8988T (cell line): ENCODE measurements around the gene TPRN.
"Not testable (repeated sequence)": the region's sequence is repeated elsewhere in the genome, so short reads cannot be mapped to it uniquely, and the experiment has no call there.

Experiments
- DNase-seq: peaks from one replicate; pipeline ENCODE4 v3.0.0; 2011

The TPRN gene

DNA sequence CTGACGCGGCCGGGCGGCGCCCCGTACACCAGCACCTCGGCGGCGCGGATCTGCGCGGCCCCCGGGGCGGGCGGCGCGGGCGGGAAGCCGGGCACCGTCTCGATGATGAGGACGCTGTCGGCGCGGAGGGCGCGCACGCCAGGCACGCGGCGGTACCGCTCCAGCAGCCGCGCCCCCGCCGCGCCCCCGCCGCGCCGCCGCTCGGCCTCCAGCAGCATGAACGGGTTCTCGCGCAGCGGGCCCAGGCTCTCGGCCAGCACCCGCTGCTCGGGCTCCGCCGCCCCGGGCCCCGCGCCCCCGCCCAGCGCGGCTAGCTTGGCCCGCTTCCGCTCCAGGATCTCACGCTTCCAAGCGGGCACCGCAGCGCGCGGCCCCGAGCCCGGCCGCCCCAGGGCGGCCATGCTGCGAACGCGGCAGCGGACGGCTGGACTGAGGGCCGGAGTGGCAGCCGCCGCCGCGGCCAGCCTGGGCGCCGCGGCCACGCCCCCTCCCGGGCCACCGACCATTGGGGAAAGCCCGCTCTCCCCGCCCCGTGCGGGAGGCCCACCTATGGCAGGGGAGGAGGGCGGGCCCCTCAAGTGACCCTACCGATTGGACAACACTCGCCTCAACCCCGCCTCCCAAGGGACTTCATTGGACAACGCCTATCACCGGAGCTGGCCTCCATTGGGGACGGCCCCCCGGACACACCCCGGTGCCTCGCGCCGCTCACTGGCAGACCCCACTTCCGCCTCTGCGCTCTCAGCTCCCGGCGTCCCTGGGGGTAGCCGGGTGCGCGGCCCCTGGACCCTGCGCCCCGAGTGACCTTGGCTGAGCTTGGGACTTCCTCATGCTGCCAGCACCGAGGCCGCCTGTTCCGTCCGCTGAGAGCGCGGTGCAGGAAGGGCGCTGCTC, at the start of gene TPRN:
TPRN (minus strand) TSS at position 431 of the 894 bp plus-strand sequence; CDS start at position 401, 30 bp downstream.
- DNase-seq: peak; percentile 100

DNA sequence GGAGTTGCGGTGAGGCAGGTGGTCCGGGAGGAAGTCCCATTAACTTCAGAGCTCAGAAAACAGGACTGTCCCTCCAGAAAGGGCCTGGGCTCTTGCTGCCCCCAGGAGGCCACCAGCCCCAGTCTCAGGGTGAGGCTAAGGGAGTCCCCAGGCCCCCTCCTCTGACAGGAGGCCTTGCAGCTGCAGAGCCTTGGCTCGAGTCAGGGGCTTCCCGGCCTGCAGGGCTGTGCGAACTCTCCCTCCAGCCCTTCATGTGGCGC, 47.3 kb upstream of the TPRN start:
- no peak for DNase-seq

DNA sequence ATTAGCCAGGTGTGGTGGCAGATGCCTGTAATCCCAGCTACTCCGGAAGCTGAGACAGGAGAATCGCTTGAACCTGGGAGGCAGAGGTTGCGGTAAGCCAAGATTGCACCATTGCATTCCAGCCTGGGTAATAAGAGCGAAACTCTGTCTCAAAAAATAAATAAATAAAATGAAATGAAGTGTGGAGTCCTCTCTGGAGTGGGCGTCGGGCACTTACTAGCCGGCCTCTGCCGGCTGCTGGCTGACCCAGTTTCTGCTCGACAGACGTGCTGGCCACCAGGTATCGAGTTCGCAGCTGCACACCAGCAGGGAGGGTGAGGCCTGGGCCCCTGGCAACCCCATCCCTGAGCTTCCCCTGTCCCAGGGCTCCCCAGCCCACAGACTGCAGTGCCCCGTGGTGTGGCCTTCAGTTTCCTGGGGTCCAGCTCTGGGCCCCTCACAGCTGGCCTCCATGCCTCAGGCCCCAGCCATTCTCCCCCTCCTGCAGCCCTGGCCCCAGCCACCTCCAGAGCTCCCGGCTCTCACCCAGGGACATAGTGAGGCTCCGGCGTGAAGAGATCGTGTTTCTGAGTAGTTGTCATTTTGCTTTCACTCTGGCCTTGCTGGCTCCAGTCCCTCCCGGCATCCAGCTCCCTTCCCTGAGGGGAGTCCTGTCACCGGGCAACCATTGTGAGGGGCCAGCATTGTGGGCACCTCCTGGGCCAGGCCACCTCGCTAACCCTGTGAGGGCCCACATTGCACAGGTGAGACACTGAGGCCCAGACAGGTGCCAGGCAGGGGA, 46.8 kb upstream of the TPRN start:
- DNase-seq: no peak

GRCh38 chr9:137245450-137246421, 45.2 kb upstream of the TPRN start:
- no peak for DNase-seq

DNA sequence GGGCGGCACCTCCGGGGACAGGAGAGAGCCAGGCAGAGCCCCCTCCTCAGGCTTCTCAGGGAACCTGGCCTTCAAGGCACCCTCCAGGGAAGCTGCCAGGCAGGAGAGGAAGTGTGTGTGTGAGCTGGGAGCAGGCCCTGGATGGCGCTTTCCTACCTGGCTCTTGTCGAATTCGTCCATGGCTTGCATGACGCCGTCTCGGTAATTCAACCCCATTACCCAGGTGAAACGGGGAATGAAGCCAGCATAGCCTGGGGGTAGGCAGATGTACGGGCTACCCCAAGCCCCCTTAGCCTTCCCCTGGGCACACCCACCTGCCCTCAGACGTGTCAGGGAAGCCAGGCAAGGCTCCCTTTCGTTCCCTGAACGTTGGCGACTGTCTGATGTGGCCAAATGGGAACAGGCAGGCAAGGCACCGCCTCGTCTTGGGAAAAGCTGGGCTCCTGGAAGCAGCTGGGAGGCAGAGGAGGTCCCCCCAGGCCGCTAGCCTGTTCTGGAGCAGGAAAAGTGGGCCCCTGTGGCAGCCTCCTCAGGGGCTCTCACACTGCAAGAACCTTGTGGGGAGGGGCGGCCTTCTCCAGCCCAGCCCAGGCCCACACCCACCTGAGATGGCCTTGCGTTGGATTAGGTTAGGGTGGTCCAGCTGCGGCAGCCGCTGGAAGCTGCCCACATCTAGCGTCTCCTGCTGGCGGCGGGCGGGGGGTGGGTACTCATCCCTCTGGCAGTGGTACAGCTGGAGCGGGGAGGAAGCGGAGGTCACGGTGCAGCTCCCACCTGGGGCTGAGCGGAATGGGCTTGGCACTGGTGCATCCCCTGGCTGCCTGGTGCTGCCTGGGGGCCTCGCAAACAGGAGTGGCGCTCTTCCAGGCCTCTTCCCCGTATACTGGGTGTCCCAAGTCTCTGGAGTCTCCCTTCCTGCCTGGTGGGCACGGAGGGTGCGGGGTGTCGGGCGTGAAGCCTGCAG, 44.2 kb upstream of the TPRN start:
- DNase-seq: no peak

DNA sequence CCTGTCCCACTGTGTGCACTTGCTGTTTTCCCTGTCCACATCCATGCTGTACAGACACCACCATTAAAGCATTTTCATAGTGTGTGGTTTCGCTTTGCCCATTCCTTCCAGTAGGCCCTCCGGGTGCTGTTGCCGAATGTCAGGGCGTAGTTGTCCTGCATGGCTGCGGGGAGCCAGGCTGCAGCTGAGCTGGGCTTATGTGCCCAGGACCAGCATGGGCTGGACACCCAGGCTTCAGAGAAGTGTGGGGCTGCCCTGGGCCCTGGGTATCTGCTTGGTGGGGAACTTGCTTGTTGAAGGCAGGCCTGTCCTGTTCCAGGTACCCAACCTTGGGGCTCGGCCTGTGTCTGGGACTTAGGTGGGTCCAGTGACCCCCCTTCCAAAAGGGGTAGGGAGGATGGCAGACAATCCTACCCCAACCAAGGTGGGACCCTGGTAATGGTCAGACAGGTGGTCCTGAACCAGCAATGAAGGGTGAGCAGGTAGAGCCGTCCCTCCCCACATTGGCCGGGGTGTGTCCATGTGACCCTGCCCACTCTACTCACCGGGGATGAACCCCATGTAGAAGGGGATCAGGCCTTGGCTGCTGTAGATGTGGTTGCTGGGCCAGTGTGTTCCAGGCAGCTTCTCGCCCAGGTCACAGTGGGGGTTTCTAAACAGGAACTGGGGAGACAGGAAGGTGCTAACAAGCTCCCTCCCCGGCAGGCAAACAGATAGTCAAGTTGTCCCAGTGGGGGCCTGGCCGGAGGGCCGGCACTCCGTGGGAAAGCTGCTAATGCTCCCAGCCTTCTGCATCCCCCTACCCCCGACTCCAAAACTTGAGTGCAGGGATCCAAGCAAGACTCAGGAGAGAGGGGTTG, 43.3 kb upstream of the TPRN start:
- DNase-seq: no peak

GRCh38 chr9:137243266-137243625, 42.7 kb upstream of the TPRN start:
- DNase-seq: not testable (repeated sequence)

DNA sequence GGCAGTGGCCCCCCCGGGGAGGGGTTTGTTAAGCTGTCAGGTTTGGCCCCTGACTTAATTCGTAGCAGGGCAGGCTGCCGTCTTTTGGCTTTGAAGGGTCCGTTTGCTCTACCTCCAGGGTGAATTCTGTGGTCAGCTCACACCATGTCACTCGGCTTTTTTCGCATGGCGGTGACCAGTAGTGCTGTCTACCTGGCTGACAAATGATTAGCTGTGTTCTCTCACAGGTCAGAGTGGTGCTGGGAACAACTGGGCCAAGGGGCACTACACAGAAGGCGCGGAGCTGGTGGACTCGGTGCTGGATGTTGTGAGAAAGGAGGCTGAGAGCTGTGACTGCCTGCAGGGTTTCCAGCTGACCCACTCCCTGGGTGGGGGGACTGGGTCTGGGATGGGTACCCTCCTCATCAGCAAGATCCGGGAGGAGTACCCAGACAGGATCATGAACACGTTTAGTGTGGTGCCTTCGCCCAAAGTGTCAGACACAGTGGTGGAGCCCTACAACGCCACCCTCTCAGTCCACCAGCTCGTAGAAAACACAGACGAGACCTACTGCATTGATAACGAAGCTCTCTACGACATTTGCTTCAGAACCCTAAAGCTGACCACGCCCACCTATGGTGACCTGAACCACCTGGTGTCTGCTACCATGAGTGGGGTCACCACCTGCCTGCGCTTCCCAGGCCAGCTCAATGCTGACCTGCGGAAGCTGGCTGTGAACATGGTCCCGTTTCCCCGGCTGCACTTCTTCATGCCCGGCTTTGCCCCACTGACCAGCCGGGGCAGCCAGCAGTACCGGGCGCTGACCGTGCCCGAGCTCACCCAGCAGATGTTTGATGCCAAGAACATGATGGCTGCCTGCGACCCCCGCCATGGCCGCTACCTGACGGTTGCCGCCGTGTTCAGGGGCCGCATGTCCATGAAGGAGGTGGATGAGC, 42.0 kb upstream of the TPRN start:
- DNase-seq: no peak

DNA sequence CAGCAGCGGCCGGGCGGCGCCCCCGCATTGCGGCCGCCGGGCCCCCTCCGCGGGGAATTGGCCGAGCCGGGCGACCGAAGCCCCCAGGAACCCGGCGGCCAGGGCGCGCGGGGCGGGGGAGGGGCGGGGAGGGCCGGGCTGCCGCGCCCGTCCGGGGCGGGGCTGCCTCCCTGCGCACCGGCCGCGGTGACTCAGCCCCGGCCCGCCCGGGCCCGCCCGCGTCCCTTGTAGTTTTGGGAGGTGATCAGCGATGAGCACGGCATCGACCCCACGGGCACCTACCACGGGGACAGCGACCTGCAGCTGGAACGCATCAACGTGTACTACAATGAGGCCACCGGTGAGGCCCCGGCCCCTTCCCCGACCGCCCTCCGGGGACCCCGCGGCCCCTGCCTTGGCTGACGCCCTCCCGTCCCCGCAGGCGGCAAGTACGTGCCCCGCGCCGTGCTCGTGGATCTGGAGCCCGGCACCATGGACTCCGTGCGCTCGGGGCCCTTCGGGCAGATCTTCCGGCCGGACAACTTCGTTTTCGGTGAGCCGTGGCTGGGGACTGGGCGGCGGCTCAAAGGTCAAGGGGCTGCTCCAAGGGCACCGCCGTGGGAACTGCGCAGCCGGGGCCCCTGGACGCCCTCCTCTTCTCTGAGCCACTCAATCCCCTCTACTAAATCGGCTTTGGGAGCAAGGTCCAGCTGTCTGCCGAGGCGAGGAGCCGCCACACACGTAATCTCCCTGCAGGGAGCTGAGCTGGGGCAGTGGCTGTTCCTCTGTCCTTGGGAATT, 41.1 kb upstream of the TPRN start:
- DNase-seq: no peak

DNA sequence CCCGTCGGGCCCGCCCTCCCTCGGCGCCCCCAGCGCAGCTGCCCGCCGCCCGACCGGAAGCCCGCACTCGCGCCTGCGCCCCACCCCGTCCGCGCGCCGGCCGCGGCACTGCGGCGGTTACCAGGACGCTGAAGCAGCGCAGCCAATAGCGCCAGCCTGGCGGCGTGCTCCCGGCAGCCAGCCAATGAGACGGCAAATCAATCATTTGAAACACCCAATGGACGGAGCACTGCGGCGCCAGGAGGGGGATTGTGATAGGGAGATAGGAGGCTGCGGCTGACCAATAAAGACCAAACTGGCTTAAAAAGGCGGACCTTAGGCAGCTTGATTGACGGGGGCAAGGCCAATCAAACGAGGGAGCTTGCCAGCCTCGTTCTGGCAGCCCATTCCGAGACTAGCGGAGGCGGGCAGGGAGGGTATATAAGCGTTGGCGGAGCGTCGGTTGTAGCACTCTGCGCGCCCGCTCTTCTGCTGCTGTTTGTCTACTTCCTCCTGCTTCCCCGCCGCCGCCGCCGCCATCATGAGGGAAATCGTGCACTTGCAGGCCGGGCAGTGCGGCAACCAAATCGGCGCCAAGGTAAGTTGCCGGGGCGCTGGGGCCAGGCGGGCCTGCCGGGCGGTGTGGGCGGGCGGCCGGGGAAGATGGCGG, 40.4 kb upstream of the TPRN start, which contains the start of gene TUBB4B:
TUBB4B (plus strand) TSS at position 447 of the 649 bp plus-strand sequence; CDS start at position 521, 74 bp downstream.
- peak; percentile 99 for DNase-seq

GRCh38 chr9:137240318-137240840, 39.8 kb upstream of the TPRN start:
- no peak for DNase-seq

GRCh38 chr9:137239541-137240200, 39.1 kb upstream of the TPRN start:
- not testable (repeated sequence) for DNase-seq

DNA sequence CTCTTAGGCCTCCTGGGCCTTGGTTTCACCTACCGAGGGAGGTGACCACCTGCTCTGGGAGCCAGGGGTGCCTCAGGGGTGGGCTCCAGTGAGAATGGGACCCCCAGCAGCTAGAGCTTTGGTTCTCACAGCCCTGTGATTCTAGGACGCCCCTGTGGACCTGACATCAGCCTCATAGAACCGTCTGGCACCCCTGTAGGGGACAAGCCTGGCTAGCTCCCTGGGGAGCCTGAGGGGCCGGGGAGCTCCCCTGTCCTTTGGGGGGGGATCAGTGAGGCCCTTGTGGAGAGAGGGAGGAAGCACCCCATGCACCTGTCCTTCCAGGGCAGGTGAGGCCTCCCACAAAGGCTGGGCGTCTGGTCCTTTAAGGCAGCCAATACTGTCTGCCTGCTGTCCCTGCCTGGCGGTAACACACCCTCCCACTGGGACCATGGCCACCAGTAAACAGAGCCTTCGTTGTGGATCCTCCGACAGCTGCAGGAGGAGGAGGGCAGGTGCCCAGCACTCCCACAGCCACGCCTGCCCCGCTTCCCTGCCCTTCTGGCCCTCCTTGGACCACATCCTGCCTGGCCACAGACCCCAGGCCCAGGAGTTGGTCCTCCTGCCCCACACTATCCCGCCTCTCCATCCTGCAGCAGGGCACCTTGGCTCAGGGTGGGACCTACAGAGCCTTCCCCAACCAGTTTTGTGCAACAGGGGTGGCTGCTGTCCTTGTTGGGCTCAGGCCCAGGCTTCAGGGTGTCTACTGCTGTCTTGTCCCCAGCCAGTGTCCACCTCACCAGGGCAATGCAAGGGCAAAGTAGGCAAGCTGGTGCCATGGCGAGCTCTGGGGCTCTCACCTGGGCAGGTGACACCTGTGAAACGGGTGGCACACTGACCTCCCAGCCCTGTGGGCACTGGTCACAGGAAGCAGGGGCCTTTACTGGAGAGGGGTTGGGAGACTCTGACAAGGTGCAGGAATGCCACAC, 37.5 kb upstream of the TPRN start:
- DNase-seq: no peak

DNA sequence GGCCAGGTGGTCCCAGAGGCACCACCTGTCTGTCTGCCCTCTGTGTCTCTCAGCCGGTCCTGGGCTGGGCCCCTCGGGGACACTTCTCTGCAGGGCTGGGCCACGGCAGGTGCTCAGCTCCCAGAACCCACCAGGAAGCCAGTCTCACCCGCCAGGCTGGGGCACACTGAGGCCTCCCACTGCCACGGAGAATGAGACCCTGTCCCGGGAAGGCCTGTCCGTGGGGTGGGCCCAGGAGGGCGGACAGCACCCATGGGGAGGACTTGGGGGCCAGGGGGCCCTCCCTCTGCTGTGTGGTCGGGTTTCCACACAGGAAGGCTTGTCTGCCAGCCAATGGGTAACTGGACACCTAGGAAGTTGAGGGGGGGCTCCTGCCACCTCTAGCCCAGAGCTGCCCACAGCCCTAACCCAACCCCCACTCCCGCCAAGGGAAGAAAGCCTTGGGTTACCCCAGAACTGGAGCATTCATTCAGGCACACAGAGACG, 36.4 kb upstream of the TPRN start:
- DNase-seq: no peak

DNA sequence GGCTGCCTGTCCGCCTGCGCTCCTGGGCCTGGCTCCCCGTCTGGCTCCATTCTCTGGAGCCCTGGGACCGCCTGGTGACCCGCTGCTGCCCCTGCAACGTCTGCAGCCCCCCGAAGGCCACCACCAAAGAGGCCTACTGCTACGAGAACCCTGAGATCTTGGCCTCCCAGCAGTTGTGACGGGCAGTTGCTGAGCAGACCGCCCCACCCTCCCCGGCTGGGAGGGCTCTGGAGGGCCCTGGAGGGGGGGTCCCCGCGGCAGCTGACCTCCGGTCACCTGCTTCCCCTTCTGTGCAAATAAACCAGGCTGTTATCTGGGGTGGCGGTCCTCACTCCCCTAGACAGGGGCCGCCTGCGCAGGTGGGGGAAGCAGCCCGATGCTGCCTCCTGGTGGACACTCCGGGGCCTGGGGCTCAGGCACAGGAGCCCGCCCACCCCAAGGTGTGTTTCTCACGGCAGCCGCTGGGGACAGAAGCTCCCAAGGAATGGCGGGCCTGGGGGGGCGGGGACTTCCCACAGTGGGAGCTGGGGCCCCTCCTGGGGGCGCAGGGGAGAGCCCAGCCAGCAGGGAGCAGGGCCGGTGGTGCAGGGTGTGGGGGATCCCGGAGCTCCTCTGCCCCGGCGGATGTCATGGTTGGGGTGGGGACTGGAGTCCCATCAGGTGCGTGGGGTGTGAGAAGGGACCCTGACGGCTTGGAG, 35.8 kb upstream of the TPRN start:
- DNase-seq: peak; percentile 100
